Right renal pelvis (tissue), 4 donors: ENCODE results near the gene CTCF. TPM values are rescaled to one million over a fixed set of nuclear protein-coding genes. Genes with fewer than 3 reads are reported as not detected.
"Not testable (repeated sequence)": the region's sequence is repeated elsewhere in the genome, so short reads cannot be mapped to it uniquely, and the experiment has no call there.

Source experiments
- DNase-seq, 4 donors: peaks; one replicate each; pipeline ENCODE4 v3.0.0-alpha.2; 2013; ENCODE audit warnings: low read depth in 4 of 4, low spot score in 3 of 4, missing footprints in 1 of 4
- polyA plus RNA-seq, 4 donors: library from polyadenylated mRNA; unstranded; fragments of 120-200 nt; gene quantifications; one replicate each; pipeline ENCODE4 v1.2.1, GENCODE V29; 2013; ENCODE audit not compliant: insufficient read length in 4 of 4

Gene CTCF
- 10 to 100 TPM; 77.8 to 89.6 (median 86.4) TPM for polyA plus RNA-seq

DNA sequence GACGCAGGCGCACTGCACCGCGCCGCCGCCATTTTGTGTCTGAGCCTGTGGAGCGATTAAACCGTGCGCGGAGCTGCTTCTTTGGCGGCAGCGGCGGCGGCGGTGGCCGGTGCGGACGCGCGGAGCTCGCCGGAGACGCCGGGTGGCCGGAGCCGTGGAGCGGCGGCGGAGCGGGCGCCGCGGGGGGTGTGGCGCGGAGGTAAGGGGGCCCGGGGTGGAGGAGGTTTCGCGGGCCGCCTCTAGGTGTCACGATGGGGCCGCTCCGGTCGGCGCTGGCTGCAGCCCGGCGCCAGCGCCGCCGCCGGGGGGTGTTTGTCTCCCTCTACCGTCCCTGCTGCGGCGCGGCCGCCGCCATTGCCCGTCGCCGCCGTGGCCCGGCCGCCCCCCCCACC, at the start of gene CTCF:
Gene CTCF (plus strand): TSS at position 1 of the 392 bp plus-strand sequence. CDS start 48,307 bp downstream, outside the sequence.
- peak in 3 of 4 donors; percentile 60 to 68 (median 68) for DNase-seq

DNA sequence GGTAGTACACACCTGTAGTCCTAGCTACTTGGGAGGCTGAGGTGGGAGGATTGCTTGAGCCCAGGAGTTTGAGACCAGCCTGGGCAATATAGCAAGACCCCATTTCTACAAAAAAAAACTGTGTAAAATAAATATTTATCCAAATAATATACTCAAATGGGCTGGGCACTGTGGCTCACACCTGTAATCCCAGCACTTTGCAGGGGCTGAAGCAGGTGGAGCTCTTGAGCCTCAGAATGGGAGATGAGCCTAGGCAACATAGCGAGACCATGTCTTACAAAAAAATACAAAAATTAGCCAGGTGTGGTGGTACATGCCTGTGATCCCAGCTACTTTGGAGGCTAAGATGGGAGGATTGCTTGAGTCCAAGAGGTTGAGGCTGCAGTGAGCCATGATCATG, 48.4 kb upstream of the CTCF start:
- not testable (repeated sequence) for DNase-seq

GRCh38 chr16:67514382-67514828, 47.9 kb upstream of the CTCF start:
- DNase-seq = no peak

DNA sequence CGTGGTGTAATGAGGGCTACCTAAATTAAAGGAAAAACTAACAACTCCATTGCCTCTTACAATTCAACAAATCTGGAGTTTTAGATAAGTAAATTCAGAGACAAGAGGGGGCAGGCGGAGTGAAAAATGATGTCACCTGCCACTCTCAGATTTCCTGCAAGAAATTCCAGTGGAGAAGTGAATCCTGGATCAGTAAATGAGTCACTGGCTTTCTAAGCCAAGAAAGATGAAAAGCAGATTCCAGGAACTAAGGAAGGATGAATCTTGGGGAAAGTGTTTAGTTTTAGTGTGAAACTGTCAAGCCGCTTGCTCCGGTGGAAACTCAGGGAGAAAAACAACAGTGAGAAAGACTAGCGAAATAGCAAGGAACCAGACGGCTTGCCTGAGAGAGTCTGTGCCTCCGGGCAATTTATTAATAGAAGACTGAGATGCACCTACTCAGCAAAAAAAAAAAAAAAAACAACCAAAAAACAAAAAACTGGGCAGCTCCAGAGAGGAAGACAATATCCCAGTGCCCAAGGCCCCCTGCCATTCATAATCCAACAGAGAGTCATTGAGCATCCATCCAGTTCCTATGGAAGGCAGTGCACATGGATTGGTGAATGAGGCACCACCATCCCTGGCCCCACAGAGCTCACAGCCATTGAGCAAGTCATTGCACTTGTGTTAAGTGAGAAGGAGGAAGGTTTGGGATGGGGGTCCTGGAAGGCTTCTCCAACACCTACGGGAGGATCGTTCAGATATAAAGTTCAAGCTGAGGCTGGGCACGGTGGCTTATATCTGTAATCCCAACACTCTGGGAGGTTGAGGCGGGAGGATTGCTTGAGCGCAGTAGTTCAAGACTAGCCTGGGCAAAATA, 45.8 kb upstream of the CTCF start:
- DNase-seq = no peak

DNA sequence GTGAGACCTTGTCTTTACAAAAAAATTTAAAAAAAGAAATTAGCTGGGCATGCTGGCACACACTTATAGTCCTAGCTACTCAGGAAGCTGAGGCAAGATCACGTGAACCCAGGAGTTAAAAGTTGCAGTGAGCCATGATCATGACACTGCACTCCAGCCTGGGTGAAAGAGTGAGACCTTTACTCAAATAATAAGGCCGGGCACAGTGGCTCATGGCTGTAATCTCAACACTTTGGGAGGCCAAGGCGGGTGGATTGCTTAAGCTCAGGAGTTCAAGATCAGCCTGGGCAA, 45.2 kb upstream of the CTCF start:
- no peak for DNase-seq

GRCh38 chr16:67517661-67518423, 44.5 kb upstream of the CTCF start:
- no peak for DNase-seq

DNA sequence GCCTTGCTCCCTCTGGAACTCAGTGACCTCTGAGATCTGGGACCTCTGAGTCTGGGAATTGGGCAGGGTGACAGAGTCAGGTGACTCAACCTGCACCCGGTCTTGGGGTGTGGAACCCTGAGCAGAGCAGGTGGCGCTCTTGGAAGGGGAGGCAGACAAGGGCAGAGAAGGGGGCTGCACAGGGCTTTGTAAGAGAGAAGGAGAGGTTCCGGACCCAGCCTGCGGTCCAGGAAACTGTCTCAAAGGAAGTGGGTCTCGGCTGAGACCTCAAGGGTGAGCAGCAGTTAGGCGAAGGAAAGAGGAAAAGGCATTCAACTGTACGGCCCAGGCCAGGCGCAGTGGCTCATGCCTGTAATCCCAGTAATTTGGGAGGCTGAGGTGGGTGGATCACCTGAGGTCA, 43.6 kb upstream of the CTCF start:
- DNase-seq = no peak

- DNase-seq = no peak
Observed at GRCh38 chr16:67519242-67519641, 43.1 kb upstream of the CTCF start.

DNA sequence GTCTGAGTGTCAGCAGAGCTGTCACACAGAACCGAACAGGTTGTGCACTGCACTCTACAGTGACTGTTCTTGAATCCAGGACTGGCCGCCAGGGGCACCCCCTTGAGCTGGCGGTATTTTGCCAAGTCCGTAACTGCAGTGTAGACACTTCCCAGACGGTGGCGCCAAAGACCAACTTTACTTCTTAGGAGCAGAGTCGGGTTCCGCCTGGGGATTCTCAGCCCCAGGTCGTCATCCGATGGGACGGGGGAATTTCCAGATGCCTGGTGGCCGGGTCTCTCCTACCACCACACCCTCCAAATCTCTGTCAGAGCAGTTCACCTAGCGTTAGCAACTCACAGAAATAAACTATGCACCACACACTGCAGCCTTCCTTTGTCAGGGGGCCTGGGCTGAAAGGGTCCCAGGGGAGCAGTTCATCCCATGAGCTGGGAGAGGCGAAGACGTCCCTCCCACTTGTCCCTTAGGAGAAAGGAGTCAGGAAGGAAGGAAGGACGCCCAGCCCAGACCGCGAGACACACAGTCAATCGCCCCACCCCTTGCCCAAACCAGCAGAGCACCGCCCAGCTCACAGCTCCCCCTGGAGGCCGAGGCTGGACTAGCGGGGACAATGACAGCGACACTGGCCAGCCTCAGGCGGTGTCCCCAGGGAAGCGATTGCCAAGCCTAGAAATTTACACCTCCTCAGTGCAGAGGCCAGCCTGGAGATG, 41.1 kb upstream of the CTCF start:
- peak; percentile 92 to 96 (median 95) for DNase-seq

GRCh38 chr16:67525176-67525860, 37.0 kb upstream of the CTCF start:
- no peak for DNase-seq

DNA sequence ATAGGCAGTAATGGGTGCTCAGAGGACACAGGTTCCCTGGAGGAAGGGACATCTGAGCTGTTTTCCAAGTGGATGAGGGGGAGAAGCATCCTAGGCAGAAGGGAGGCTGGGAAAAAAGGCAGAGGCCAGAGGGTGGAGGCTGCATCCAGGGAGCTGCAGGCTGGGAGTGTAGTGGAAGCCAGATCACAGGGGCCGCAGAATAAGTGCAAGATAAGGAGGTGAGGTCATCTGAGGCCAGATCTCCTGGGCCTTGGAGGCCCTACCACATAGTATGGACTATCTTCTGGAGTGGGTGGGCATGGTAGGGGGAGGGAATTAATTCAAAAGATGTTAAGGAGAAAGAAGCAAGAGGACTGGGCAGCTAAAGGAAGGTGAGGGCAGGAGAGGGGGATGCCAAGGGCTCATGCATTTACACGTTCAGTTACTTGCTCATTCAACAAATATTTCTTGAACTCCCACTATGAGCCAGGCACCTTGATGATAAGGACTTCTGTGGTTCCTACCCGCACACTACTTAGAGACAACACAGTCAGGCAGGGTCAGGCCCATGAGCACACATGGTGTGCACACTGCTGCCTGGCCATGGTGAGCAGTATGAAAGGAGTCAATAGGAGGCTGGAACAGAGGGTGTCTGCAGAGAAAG, 36.1 kb upstream of the CTCF start:
- no peak for DNase-seq

- no peak for DNase-seq
Observed at GRCh38 chr16:67528222-67528869, 34.0 kb upstream of the CTCF start, which contains the start of gene RIPOR1. Gene RIPOR1 (plus strand): TSS chr16:67528829. CDS start chr16:67538447, 9,618 bp downstream.

DNA sequence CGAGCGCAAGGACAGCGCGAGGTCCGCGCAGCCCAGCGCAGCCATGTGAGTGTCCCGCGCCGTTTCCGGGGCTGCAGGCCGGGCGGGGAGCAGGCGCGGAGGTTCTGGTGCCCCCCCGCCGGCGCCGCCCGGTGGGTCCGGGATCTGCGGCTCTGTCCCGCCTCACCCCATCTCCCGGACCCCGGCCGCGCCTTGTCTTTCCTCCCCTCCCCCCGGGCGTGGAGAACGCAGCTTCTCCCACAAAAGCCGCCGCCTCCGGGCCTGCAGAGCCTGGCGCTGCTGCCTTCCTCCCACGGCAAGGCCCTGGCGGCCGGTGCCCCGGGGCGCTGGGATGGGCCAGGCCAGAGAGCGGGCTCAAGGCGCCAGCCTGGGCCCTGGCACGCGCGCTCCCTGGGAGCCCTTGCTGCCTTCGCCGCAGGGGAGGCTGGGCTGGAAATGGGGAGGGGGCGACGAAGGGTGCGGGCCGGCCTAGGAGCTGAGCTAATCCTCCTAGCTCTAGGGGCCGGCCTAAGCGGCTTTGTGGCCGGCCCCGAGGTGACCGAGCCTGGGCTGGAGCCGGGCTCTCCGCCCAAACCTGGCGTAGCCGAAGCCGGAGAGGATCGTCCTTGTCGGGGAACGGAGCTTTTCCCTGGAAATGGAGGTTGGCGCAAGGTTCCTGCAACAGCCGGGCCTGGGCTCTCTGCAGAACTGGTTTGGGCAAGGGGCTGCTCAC, 33.3 kb upstream of the CTCF start:
- DNase-seq = no peak

DNA sequence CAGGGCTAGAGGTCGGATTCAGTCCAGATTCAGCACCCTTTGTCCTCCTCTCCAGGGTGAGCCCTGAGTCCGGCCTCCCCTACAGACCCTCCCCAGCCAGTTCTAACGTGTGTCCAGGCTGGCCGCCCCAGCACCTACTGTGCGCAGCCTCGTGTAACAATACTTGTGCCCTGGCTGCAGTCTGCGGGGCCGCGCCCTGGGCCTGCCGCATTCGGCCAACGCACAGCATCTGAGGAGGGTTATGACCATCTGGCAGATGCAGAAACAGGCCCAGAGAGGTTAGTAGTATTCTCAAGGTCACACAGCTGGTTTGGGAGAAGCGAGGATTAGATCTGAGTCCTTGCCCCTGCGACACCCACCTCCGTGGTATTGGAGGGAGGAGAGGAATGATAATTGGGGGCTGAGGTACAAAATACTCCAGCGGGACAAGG, 32.7 kb upstream of the CTCF start:
- no peak for DNase-seq

GRCh38 chr16:67530013-67530939, 32.0 kb upstream of the CTCF start:
- no peak for DNase-seq

GRCh38 chr16:67531247-67531646, 31.1 kb upstream of the CTCF start:
- DNase-seq = no peak

DNA sequence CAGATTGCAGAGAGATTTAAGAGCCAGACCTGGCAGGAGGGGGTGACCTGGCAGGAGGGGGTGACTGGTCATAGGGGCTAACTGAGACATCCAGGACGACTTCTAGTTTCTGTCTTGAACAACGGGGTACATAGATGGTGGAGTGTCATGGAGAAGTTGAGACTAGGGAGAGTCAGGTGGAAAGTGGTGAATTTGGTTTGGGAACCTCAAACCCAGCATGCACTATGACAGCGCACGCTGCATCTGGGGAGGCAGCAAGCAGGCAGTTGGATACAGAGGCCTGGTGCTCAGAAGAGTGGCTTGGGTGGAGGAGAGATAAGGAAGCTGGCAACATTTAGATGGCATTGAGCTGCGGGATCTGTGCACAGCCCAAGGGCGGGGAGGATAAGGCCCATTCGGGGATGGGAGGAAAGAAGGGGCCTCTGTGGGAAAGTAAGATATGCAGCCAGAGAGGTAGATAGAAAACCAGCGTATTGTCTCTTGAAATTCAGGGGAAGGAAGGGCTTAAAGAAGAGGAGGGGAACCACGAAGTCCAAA, 29.2 kb upstream of the CTCF start:
- no peak for DNase-seq
